Upper lobe of right lung (tissue), 1 donor: ENCODE data around the gene ATP1B2. TPM values are rescaled to one million over a fixed set of nuclear protein-coding genes. Genes with fewer than 3 reads are reported as not detected.
"Not testable (repeated sequence)": the region's sequence is repeated elsewhere in the genome, so short reads cannot be mapped to it uniquely, and the experiment has no call there.

Experiments
- ATAC-seq: fragments of 200-7000 bp; cut with Tn5 transposase; one replicate; pipeline ENCODE4 v1.9.1; 2020; ENCODE audit warnings: mild to moderate bottlenecking, moderate library complexity
- DNase-seq: peaks from one replicate; pipeline ENCODE4 v3.0.0-alpha.2; 2020
- H3K27ac ChIP-seq: fragments of 200-600 bp; one replicate; pipeline ENCODE4 v1.8.0; 2022
- H3K27me3 ChIP-seq: fragments of 200-600 bp; one replicate; pipeline ENCODE4 v1.8.0; 2022; ENCODE audit warnings: mild to moderate bottlenecking
- H3K36me3 ChIP-seq: fragments of 200-600 bp; one replicate; pipeline ENCODE4 v1.8.0; 2022
- H3K4me1 ChIP-seq: fragments of 200-600 bp; one replicate; pipeline ENCODE4 v1.8.0; 2022
- H3K4me3 ChIP-seq: fragments of 200-600 bp; one replicate; pipeline ENCODE4 v1.8.0; 2022; ENCODE audit warnings: mild to moderate bottlenecking
- H3K9me3 ChIP-seq: fragments of 200-600 bp; one replicate; pipeline ENCODE4 v1.8.0; 2022
- CTCF ChIP-seq: fragments of 200-600 bp; IDR thresholded peaks from one replicate; pipeline ENCODE4 v1.8.0; 2022; ENCODE audit warnings: antibody characterized with exemption
- intact Hi-C: fragments of 100-400 bp; cut with DNase I; formaldehyde crosslinking; loops from one replicate; pipeline ENCODE4 v1.11.0; 2022
- total RNA-seq: library from RNA; stranded (reverse); fragmentation: NEBNext Ultra II Directional; extraction: Animal tissue kit (Norgen Biotek cat#: 25700); gene quantifications from one replicate; pipeline ENCODE4 v1.2.1, GENCODE V29; 2021
- donor health status: DM: no; HTN: yes; CAD: no; lungs with severe emphysema.

The ATP1B2 gene
- total RNA-seq, 1 donor from 2014 or later: 4.8 TPM

- no peak overlapping the region for H3K4me3 ChIP-seq
- intact Hi-C loops: no loop called here
- TF ChIP-seq CTCF: no peak
- DNase-seq (no peak), ATAC-seq (no peak)
- no peaks in the 10 kb centered on the region for H3K9me3 ChIP-seq
- H3K4me1 ChIP-seq: peaks cover 7% of the 10 kb centered on the region
- H3K27ac ChIP-seq: no peak overlapping the region
- H3K27me3 ChIP-seq: no peaks in the 10 kb centered on the region
- H3K36me3 ChIP-seq: peaks cover 8% of the 10 kb centered on the region
Measured at GRCh38 chr17:7623661-7624060, 27.1 kb upstream of the ATP1B2 start.

DNA sequence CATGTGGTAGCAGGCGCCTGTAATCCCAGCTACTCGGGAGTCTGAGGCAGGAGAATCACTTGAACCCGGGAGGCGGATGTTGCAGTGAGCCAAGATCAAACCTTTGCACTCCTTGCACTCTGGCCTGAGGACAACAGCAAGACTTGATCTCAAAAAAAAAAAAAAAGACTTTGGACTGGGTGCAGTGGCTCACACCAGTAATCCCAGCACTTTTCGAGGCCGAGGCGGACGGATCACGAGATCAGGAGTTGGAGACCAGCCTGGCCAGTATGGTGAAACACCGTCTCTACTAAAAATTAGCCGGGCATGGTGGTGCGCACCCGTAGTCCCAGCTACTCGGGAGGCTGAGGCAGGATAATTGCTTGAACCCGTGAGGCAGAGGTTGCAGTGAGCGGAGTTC is 25.0 kb upstream of the ATP1B2 start:
- H3K4me3 ChIP-seq, H3K27ac ChIP-seq, H3K27me3 ChIP-seq, intact Hi-C loops, DNase-seq, ATAC-seq, H3K36me3 ChIP-seq, H3K4me1 ChIP-seq, H3K9me3 ChIP-seq: not testable (repeated sequence)

GRCh38 chr17:7626307-7626706 is 24.4 kb upstream of the ATP1B2 start:
- Histone ChIP-seq H3K4me1 (peaks cover 7% of the 10 kb centered on the region), H3K27me3 (no peaks in the 10 kb centered on the region), H3K36me3 (peaks cover 8% of the 10 kb centered on the region), H3K4me3 (no peak overlapping the region), H3K27ac (no peak overlapping the region), H3K9me3 (no peaks in the 10 kb centered on the region)
- intact Hi-C loops: no loop called here
- DNase-seq: no peak
- no peak for TF ChIP-seq CTCF
- ATAC-seq: peak; percentile 46

GRCh38 chr17:7626956-7627249 is 23.8 kb upstream of the ATP1B2 start:
- peak overlapping the region; percentile 86 for H3K4me3 ChIP-seq
- no peaks in the 10 kb centered on the region for H3K9me3 ChIP-seq
- ATAC-seq (no peak), DNase-seq (no peak)
- H3K4me1 ChIP-seq: peaks cover 7% of the 10 kb centered on the region
- no peaks in the 10 kb centered on the region for H3K27me3 ChIP-seq
- H3K36me3 ChIP-seq: peaks cover 8% of the 10 kb centered on the region
- intact Hi-C loops: no loop called here
- peak overlapping the region; percentile 89 for H3K27ac ChIP-seq
- TF ChIP-seq CTCF: no peak

GRCh38 chr17:7627250-7628121 is 23.2 kb upstream of the ATP1B2 start, which contains the start of gene SAT2:
Gene SAT2 (minus strand): TSS chr17:7627821. CDS start chr17:7627635, 186 bp downstream.
- peaks cover 7% of the 10 kb centered on the region for H3K4me1 ChIP-seq
- TF ChIP-seq CTCF: no peak
- peak; percentile 96 for DNase-seq
- H3K27ac ChIP-seq: peak within 1 kb of the TSS; percentile 89
- peak within 1 kb of the TSS; percentile 86 for H3K4me3 ChIP-seq
- no peaks in the 10 kb centered on the region for H3K9me3 ChIP-seq
- ATAC-seq: peak; percentile 97
- intact Hi-C loops: no loop called here
- peaks cover 8% of the 10 kb centered on the region for H3K36me3 ChIP-seq
- H3K27me3 ChIP-seq: no peaks in the 10 kb centered on the region

DNA sequence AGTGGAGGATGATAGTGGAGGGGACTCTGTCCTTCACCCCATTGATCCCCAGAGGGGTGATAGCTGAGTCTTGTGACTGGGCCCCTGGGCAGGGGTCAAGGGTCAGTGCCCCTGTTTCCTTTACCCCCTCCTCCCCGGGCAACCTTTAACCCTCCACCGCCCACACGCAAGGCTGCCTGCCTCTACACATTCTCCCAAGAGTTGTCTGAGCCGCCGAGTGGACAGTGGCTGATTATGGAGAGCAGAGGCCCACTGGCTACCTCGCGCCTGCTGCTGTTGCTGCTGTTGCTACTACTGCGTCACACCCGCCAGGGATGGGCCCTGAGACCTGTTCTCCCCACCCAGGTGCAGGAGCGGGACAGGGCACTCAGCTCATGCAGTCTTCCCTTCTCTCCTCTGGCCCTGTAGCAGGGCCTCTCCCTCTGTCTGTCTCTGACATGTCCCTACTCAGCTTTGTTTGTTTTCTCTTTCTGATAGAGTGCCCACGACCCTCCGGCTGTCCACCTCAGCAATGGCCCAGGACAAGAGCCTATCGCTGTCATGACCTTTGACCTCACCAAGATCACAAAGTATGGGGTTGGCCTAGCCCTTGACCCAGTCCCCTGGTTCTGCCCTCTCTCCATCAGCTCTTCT is 20.7 kb upstream of the ATP1B2 start, which contains the start of gene SHBG:
TSS of gene SHBG (plus strand) at position 197 of the 633 bp plus-strand sequence. CDS start at position 235, 38 bp downstream.
- Histone ChIP-seq H3K27me3 (no peaks in the 10 kb centered on the region), H3K36me3 (peaks cover 8% of the 10 kb centered on the region), H3K9me3 (no peaks in the 10 kb centered on the region), H3K4me1 (peaks cover 7% of the 10 kb centered on the region), H3K27ac (no peak within 1 kb of the TSS), H3K4me3 (no peak within 1 kb of the TSS)
- ATAC-seq: no peak
- DNase-seq: no peak
- TF ChIP-seq CTCF: no peak
- intact Hi-C loops: no loop called here
